ENCODE measurements around the gene LDLRAP1. TPM values are rescaled to one million over a fixed set of nuclear protein-coding genes. Genes with fewer than 3 reads are reported as not detected.
"Not testable (repeated sequence)": the region's sequence is repeated elsewhere in the genome, so short reads cannot be mapped to it uniquely, and the experiment has no call there.

Gene LDLRAP1
- polyA plus RNA-seq, 12 donors: 10.2 to 20.0 (median 13.4) TPM; not detected in 1

- not testable (repeated sequence) for DNase-seq
These were observed 60.6 kb downstream of the LDLRAP1 start for GRCh38 chr1:25603779-25604538.

- DNase-seq: no peak
These were observed 63.7 kb downstream of the LDLRAP1 start for GRCh38 chr1:25607123-25607522.

GRCh38 chr1:25608488-25609178 is 65.2 kb downstream of the LDLRAP1 start:
- DNase-seq: peak; percentile 84

- no peak for DNase-seq
These were observed 66.5 kb downstream of the LDLRAP1 start for GRCh38 chr1:25609921-25610320.

GRCh38 chr1:25610822-25611630 is 67.6 kb downstream of the LDLRAP1 start:
- no peak for DNase-seq

GRCh38 chr1:25611843-25612242 is 68.4 kb downstream of the LDLRAP1 start:
- no peak for DNase-seq

GRCh38 chr1:25612421-25612820 is 69.0 kb downstream of the LDLRAP1 start:
- no peak for DNase-seq

- DNase-seq: no peak
These were observed 69.7 kb downstream of the LDLRAP1 start for GRCh38 chr1:25613091-25613490.

- no peak for DNase-seq
These were observed 71.2 kb downstream of the LDLRAP1 start for GRCh38 chr1:25614501-25615171.

- DNase-seq: no peak
These were observed 71.8 kb downstream of the LDLRAP1 start for GRCh38 chr1:25615172-25615541.

GRCh38 chr1:25615563-25616094 is 72.2 kb downstream of the LDLRAP1 start:
- DNase-seq: no peak

- peak; percentile 78 for DNase-seq
These were observed 72.9 kb downstream of the LDLRAP1 start, which contains the start of gene MAN1C1 for GRCh38 chr1:25616095-25616986. TSS of gene MAN1C1 (plus strand) at chr1:25616791. CDS start at chr1:25617798, 1,007 bp downstream.

- DNase-seq: no peak
These were observed 73.7 kb downstream of the LDLRAP1 start for GRCh38 chr1:25616987-25617624.

- DNase-seq: no peak
These were observed 74.4 kb downstream of the LDLRAP1 start for GRCh38 chr1:25617625-25618432.

- no peak for DNase-seq
These were observed 75.0 kb downstream of the LDLRAP1 start for GRCh38 chr1:25618433-25618808.
